HG02970 (cell line): ENCODE results near the gene MCF2L2.
"Not testable (repeated sequence)": the region's sequence is repeated elsewhere in the genome, so short reads cannot be mapped to it uniquely, and the experiment has no call there.

Source experiments
- ATAC-seq: cut with Tn5 transposase; IDR thresholded peaks from one replicate; pipeline ENCODE4 v1.9.1; 2021; ENCODE audit warnings: mild to moderate bottlenecking, moderate library complexity, moderate number of reproducible peaks; ENCODE audit not compliant: unreplicated experiment, low FRiP score

MCF2L2 gene

DNA sequence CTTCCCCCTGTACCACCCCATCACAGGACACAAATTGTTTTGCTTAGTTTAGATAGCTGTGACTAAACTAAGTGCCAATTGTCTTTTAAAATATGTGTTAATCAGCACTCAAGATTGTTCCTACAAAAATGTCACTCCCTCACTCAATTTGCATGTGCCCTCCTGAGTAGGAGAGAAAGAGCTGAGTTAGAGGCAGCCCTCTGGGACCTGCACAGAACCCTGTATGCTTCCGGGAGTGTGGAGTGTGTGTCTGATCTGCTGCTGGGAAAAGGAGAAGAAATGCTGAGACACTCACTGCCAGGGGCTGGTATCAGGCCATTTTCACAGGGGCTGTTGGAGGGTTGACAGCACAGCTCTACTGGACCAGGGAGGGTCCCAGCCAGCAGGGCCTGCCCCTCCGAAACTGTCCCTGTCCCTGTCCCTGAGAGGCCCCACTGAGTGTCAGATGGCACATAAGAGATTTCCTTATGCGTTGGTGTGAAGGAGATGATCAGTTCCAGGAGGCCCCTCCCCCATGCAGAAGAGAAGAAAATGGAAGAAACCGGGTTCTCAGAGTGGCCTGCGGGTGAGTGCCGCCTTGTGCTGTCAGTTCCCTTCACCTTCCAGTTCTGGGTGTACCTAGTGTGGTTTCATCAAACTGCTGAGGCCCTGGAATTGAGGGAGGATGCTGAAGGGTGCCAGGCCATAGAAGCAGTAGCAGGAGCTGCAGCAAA is 179.3 kb downstream of the MCF2L2 start:
- no peak for ATAC-seq

- no peak for ATAC-seq
These were observed 181.3 kb downstream of the MCF2L2 start for GRCh38 chr3:183247011-183247589.

GRCh38 chr3:183244981-183245476 is 183.4 kb downstream of the MCF2L2 start:
- no peak for ATAC-seq

DNA sequence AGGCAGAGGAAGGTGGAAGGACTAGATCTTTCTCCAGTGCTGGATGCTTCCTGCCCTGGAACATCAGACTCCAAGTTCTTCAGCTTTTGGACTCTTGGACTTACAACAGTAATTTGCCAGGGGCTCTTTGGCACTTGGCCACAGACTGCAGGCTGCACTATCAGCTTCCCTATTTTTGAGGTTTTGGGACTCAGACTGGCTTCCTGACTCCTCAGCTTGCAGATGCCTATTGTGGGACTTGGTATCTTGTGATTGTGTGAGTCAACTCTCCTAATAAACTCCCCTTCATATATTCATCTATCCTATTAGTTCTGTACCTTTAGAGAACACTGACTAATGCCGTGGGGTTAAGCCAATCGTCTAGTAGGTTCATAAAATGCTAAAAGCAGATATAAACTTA is 184.2 kb downstream of the MCF2L2 start:
- ATAC-seq, result no peak

GRCh38 chr3:183242431-183242830 is 186.0 kb downstream of the MCF2L2 start:
- no peak for ATAC-seq

- ATAC-seq, result no peak
These were observed 189.4 kb downstream of the MCF2L2 start for GRCh38 chr3:183239046-183239445.

DNA sequence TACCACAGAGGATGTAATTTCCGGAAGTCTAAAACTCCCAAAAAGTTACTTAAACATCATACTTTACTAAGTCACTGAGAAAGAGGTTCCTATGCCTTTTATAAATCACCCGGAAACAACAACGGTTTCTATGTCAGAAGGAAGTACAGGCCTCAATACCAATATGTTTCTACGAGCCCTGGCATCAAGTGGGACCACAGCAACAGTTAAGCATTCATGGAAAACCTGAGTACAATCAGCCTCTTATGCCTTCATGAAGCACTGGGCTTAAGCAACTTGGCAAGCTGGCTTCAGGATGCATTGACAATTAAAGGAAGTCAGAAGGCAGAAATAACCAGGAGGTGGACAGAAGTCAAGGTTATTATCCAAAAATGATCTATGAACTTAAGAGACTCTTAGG is 194.5 kb downstream of the MCF2L2 start:
- no peak for ATAC-seq

- ATAC-seq, result no peak
These were observed 197.6 kb downstream of the MCF2L2 start for GRCh38 chr3:183230826-183231225.

DNA sequence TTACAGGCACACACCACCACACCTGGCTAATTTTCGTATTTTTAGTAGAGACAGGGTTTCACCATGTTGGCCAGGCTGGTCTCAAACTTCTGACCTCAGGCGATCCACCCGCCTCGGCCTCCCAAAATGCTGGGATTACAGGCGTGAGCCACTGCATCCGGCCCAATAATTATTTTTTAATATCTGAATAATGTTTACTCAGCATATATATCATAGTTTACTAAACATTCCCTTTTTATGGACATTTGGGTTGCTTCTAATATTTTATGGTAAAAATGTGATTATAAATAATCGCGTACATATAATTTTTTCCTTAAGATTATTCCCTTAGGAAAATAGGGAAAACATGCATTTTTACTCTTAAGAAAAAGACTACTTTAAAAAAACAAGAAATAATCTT is 198.2 kb downstream of the MCF2L2 start:
- ATAC-seq, result not testable (repeated sequence)

DNA sequence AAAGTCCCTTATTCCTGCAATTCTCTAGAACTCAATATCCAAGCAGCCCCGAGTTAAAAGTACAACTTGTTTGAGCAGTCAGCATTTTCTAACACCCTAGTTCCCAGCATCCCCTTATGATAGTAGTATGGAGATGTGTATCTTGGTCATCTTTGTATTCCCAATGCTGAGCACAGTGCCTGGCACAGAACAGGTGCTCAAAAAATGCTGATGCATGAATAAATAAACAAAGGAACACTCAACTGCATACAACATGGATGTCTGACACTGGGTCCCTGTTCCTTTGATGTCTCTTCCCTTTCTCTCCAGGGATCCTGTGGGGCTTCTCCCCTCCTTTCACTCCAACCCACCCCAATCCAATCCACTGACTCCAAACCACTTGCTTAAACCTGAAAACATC is 199.2 kb downstream of the MCF2L2 start:
- no peak for ATAC-seq

GRCh38 chr3:183227586-183227985 is 200.8 kb downstream of the MCF2L2 start:
- ATAC-seq, result no peak

DNA sequence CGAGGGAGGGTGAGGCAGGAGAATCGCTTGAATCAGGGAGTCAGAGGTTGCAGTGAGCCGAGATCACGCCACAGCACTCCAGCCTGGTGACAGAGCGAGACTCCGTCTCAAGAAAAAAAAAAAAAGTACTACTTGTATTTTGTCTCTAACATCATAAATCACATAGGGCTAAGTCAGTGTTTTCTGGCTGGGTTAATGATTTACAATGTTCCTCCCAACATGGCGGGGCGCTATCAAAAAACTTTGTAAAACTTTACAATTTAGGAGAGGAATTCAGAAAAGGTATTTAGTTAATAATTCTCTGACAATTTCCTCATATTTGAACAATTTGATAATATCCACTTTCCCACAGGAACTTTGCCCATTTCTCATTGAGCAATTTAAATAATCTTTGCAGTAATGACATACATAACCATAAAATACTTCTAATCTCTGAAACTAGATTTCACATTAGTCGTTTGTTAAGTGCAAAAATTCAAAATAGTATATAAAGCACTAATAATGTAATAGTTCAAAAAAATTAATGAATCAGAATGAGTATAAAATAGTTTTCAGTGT is 202.0 kb downstream of the MCF2L2 start:
- no peak for ATAC-seq

DNA sequence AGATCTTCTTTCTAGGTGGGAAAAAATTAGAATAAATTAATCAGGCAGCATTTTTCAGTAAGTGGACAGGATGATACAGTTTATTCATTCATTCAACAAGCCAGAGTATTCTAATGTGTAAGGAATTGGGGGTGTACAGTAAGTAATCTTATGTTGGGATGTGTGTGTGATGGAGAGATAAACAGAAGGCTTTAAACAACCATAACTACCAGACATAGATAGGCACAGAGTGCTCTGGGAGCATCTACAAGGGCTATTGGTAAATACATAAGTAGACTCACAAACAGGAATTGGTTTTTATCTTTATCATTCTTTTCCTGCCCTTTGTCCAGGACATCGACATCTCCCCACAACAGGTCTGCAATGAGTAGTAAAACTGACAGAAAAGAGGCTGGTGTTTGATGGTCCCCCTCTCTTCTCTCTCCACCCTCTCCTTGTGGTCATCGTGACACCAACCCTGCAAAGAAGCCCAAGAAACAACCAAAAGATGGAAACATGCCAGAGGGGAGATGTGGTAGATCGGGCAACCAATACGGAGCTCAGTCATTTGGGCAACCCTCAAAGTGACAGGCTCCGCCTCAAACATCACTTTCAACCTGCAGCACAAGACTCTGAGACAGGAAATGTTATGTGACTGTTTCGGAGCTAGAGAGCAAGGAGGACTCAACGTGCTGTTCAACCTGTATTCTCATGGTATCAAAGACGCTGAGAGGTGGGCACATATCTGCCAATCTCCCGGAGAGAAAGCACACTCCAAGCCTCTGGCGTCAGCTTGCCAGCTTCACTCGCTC is 204.0 kb downstream of the MCF2L2 start:
- no peak for ATAC-seq

DNA sequence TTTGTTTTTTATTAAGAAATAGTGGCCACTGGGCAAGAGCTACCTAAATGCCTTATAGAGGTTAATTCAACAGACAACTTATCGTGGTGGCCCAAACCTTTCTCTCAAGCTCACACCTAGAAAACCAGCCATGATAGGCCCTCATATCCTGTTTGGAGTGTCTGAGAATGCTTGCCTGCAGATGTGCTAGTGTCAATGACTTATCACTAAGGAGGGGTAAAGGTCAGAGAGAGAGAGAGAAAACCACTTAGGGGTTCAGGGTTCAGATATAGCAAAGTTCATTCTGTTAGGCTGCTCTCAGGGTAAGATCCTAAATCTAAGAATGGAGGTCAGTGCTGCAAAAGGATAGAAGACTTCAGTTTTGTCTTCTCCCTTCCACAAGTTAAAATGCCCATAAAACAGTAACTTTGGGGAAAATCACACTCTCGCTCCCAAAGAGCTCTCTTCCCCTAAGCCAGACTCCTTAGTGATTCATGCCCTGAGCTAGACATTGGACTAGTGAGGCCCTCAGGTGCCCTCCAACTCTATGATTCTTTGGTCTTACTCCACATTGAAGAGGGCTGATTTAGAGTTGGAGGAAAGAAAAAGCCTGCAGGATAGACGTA is 205.7 kb downstream of the MCF2L2 start:
- ATAC-seq, result no peak

DNA sequence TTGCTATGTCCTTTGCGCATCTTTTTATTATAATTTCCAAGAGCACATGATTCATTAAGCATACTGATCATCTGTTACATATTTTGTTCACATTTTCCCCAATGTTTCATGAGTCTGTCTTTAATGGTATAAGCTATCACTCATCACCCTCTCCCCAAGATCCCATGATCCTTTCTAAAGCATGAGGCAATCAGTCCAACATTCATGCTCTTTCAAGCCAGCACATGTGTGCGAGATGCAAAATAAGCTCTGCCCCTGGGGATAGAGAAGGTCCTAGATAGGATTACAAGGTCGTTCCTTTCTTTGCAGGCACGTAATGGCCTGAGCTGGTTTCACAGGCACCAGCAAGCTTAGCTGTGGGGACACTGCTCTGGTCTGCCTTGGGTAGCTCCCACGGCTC is 207.6 kb downstream of the MCF2L2 start:
- ATAC-seq, result no peak

DNA sequence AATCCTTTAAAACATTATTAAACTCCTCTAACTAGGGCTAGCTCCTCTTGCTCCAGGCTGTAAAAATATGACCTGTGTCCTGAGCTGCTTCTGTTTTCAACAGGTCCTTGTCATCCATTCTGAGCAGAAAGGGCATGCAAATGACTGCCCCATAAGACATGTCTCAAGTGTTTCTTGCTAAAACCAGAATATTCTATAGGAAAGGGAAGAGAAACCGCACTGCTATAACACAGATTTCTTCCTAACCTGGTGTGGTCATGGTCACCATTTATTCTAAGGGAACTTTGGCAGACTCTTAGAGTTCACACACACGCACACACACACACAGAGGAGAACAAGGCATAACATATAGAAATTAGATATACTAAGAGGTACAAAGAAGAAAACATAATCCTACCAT is 209.6 kb downstream of the MCF2L2 start:
- ATAC-seq, result no peak

- no peak for ATAC-seq
These were observed 210.7 kb downstream of the MCF2L2 start for GRCh38 chr3:183217548-183218332.

DNA sequence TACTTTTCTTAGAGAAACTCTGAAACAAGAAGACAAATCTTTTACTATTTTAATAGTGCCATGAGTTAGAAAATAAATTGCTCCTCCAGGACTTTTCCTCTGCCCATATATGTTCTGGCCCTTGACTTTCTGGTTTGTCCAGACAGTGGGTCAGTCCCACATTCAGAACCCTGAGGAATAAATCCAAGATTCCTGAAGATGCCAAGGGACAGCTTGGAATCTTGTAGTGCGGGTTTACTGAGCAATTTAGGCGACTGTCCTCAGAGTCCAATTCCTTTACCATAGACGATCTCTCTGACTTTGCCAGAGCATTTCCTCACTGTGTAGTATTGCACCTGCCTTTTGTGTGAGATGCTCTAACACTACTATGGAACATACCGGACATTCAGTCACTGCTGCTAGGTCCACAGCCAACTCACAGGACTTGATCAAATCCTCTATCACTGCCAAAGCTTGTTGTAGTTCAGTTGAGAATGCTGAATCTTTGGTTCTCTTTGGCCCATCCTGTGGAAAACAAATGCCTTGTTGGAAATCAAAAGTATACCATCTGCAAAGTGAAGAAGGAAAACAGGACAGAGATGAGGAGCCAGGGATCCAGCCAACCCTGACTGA is 212.7 kb downstream of the MCF2L2 start:
- ATAC-seq, result no peak

DNA sequence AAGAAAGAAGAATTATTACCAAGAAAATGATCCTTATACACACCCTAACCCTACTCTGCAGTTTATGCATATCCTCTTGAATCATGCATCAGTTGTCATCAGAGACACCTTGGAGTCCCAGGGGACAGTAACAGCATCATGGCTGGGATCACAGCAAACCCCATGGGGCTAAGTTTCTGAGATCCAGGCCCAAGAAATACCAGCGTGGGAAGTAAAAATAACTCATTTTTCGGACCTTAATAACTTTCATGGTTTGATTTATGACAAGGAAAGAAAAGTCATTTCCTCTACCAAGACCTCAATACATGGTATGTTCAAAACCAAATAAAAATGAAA is 214.2 kb downstream of the MCF2L2 start:
- no peak for ATAC-seq
